HG03469 (cell line): ENCODE results near the gene EPM2A.

ENCODE experiments used
- ATAC-seq: cut with Tn5 transposase; IDR thresholded peaks from one replicate; pipeline ENCODE4 v1.9.1; 2021; ENCODE audit warnings: mild to moderate bottlenecking, moderate library complexity, moderate number of reproducible peaks; ENCODE audit not compliant: unreplicated experiment

EPM2A gene

DNA sequence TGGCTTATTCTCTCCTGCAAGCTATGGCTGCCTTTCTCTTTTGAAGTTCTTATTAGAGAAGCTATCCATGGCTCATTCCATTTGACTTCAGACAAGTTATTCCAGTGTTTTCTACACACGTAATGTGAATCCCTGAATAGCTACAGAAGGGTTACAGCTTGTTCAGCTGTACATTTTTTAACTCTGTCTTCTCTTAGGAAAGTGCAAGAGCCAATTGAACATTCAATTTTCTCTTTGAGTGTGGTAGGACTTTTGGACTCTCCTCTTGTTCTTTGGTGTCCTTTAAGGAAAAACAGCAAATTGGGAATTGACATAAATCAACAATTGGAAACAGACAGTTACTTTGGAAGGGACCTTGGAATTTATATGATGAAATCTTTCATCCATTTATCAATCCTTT lies 125.8 kb downstream of the EPM2A start:
- no peak for ATAC-seq

DNA sequence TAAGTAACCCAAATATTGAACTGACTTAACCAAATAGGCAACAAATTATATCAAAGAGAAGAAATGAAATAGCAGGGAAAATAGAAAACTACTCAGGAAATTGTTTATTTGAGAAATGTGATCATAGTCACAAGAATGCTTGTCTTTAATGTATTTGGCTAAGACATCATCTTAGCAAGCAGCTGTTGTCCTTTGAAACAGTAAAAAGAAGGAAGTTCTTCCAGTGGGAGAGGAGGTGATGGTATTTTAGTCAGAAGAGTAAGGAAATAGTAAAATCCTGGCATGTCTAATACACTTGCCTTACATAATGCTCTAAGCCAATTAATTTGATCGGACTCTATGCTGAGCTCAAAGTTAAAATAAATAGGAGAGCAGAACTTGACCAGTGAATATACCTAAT lies 126.5 kb downstream of the EPM2A start:
- no peak for ATAC-seq

GRCh38 chr6:145603991-145604390 lies 131.3 kb downstream of the EPM2A start:
- ATAC-seq = no peak

GRCh38 chr6:145603424-145603833 lies 131.9 kb downstream of the EPM2A start:
- no peak for ATAC-seq

GRCh38 chr6:145602726-145603326 lies 132.5 kb downstream of the EPM2A start:
- ATAC-seq = no peak

DNA sequence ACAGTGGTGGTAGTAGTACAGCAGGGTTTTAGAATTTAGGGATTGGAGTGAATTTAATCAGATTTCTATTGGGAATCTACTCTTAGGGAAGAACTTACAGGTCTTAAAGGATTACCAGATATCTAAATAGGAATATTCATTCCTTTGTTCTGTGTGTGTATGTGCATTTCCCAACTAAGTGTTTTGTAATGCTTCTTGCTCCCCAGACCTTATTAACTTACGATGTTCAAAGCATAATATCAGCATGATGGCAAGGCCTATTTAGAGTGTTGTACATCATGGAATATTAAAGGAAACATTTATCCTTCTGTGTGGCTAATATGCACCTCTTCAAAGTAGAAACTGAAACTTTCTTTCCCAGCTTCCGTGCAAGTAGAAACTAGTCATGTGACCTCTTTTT lies 133.9 kb downstream of the EPM2A start:
- ATAC-seq = no peak

DNA sequence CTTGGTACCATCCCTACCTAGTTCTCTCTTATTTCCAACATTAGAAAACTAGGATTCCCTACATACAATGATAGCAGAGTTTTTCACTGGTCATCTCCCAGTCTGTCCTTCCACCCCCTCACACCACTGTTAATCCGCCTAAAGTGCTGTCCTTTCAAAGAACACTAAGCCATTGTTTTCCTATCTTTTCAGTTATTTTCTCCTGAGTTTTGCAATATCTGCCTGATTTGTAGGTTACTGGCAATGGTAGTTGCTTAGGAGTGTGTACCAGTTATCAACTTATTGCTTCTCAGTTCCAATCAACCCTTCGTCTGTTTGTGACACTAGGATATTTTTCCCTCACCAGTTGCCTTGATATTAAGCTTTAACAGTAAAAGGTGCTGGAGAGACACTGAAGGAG lies 135.0 kb downstream of the EPM2A start:
- ATAC-seq = no peak

DNA sequence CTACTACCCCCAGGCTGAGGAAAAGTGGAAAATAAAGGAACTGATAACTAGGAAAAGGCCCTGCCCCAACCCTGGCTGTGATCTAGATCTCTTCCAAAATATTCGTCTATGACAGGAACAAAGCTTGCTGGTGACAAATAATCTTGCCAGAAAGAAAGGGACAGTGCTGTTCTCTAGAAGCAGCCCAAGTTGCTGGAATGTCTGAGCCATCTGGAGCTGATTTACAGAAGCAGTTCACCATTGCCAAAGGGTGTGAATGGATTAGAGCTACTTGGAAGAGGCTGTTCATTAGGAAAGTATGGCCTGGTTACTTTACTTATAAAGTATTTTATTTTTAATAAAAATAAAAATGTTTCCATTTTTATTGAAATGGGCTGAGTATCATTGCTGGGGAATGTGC lies 146.3 kb downstream of the EPM2A start:
- ATAC-seq = no peak

DNA sequence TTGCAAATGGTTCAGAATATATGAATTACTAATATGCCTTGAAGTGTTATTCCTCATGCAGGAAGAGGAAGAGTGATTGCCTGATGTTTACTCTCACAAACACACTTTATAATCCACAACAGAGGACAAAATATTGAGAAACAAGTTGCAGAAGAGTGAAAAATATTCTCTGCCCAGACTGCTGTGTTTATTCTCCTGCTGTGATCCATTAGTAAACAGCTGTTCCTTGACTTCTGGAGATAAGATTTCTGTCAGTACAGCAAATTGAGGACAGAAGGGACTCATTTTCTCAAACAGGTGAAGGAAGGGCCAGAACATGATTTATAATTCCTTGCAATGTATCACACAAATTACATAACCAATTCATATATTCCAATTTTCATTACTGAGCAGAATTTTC lies 148.0 kb downstream of the EPM2A start:
- no peak for ATAC-seq

- no peak for ATAC-seq
Observed at GRCh38 chr6:145583753-145584152, 151.6 kb downstream of the EPM2A start.
